HuH-7.5 (cell line): ENCODE results near the gene TMEM221.

Experiments used
- DNase-seq: peaks from one replicate; pipeline ENCODE4 v3.0.0; 2011; ENCODE audit warnings: low spot score

TMEM221 gene

DNA sequence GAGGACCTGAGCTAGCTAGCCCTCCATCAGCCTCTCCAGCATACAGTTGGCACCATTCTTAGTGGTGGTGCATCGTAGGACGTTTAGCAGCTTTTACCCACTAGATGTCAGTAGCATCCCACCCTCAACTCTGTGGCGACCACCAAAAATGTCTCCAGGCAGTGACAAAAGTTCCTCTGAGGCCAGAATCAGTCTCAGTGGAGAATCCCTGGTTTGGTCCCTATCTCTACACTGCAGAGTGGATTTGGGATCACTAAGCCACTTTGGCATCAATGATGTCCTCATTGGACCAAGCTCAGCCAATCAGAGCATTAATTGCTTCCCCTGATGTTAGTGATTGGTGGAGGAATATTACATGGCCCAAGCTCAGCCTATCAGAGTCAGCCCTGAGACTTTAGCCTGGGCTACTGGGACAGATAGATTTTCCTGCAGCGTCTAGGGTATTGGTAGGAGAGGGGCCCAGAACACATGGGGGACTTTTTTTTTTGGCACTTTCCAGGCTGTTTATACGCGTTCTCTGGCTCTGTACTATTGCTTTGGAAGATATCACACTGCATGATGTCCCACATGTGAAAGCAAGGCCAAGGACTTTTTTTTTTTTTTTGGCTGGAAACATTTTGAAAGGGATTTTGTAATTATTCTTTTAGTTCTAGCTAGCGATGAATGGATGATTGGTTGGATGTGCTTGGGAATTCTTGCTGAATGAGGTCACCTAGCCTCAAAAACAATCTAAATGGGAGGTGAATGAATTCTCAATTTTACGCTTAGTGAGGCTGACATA is 7.0 kb downstream of the TMEM221 start:
- DNase-seq, result peak; percentile 47

DNA sequence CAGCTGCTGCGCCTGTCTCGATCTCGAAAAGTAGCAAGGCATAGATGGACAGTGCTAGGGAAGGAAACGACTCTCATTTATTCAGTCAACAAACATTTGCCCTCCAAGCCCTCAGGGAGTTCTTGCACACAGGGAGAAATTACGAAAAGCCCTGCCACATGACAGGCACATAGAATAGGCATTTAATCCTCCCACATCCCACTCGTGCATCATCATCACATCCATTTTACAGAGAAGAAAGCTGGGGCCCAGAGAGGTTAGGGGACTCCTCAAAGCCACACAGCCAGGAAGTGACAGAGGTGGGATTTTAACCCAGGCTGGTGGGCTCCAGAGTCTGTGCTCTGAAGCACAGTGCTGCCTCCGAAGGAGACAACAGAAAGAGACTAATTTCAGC is 11.6 kb downstream of the TMEM221 start:
- no peak for DNase-seq

DNA sequence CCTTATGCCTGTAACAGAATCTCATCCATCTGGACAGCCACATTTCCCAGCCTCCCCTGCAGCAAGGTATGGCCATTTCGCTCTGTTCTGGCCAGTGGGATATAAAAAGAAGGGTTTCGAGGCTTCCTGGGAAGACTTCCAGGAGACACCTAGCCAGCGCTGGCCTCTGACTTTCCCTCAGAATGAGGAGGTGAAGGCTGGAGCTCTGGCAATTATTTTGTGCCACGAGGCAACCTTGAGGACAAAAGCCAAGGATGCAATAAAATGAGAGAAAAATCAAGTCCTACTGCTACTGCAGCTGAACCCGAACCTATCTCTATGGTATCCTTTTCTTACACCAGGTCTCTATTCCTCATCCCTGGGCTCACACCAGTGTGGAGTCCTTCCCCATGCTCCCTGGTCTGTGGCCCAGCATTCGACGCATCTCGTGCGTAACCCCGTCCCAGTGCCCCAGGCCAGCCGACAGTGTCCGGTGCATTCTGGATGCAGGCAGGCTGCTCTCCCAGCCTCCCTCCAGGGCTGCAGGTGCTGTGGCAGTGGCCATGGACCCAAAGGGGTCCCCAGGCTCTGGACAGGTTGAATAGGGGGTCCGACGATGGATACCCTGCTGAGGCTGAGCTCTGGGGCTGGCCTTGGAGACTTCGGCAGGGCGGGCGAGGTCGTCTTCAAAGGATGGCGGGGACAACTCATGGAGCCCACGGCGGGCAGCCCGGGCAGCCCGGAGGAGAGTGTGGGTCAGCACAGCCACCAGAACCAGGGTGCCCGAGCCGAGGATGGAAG is 12.2 kb downstream of the TMEM221 start:
- DNase-seq, result no peak

DNA sequence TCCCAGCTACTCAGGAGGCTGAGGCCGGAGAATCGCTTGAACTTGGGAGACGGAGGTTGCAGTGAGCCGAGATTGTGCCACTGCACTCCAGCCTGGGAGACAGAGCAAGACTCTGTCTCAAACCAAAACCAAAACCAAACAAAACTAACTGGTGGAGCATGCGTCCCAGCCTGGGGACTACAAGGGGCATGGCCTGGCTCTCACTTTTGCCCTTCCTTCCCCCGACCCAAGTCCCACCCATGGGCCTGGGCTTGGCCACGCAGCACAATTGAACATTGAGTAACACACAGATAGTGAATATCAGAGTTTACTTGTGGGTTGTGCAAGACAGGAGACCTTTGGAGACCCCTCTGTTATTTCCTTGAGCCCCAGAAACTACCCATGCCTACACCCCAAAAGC is 13.2 kb downstream of the TMEM221 start:
- no peak for DNase-seq

DNA sequence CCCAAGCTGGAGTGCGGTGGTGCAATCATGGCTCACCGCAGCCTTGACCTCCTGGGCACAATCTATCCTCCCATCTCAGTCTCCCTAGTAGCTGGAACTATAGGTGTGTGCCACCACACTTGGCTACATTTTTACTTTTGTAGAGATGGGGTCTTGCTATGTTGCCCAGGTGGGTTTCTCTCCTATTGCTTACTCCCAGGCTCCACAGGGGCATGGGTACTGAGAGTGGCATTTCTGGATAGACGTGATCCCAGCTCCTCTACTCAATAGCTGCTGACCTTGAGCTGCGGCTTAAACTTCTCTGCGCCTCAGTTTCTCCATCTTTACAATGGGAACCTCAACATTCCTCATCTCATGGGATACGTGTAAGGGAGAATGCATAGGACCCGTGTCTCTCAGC is 17.1 kb downstream of the TMEM221 start:
- DNase-seq, result no peak

DNA sequence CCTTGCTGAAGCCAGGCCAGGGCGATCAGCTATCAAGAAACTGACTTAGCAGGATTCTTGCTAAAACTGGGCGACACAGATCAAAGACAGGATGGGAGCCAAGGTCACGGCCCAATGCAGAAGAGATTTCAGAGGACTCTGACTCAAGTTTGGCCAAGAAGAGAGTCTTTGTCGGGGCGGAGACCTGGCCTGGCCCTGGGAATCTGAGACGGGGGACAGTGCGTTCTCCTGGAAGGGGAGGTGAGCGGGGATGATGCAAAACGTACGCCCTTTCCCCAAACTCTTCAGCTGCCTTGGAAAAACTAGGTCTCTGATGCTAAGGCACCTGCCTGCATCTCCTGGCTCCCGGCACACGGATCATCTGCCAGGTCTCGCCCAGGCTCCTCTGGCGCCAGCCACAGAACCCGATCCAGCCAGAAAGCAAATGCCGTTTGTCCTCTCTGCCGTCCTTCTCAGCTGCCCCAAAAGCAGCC is 18.8 kb downstream of the TMEM221 start:
- no peak for DNase-seq

DNA sequence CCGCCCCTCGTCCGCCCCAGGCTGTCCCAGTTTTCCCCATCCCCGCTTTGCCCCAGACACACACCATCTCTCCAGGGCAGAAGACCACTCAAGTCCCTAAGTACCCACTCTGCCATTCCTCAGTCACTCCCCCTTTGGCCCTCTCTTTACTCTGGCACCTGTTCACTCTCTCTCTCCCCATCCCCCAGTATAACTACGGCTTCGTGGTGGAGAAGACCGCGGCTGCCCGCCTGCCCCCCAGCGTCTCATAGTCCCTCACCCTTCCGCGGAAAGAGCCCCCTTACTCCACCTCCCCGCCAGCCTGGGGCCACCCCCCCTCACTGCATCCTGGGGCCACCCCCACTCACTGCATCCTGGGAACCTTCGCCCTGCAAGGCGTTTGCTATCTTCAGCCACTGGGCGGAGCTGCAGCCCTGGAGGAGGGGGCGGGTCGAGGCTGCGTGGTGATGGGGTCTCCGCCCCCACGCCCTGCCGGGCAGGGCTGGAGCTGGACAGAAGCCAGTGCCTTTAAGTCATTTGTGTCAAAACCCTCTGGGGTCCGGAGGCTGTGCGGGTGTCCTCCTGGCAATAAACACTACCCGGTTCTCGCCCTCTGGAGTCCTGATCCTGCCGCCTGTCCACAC is 23.6 kb downstream of the TMEM221 start:
- no peak for DNase-seq

DNA sequence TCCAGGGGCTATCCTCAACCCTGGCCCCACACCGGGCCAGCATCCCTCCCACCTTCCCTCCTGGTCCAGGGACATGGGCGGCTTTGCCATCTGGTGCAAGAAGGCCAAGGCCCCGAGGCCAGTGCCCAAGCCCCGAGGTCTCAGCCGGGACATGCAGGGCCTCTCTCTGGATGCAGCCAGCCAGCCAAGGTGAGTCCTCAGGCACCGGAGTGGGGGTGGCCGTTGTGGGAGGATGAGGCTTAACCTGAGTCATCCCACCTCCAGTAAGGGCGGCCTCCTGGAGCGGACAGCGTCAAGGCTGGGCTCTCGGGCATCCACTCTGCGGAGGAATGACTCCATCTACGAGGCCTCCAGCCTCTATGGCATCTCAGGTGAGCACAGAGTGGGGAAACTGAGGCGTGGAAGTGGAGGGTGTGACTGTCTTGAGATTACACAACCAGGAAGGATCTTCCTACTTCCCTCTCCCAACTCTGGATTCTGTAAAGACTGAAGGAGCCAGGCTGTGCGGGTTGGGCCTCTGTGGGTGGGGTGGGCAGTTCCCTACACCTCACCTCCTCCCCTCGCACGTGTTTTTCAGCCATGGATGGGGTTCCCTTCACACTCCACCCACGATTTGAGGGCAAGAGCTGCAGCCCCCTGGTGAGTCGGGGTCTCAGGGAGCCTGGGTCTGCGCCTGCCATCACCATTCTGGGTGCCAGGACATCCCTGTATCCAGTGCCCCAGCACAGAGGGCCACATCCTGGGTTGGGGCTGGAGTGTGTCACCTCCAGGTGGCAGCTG is 24.8 kb downstream of the TMEM221 start:
- no peak for DNase-seq

DNA sequence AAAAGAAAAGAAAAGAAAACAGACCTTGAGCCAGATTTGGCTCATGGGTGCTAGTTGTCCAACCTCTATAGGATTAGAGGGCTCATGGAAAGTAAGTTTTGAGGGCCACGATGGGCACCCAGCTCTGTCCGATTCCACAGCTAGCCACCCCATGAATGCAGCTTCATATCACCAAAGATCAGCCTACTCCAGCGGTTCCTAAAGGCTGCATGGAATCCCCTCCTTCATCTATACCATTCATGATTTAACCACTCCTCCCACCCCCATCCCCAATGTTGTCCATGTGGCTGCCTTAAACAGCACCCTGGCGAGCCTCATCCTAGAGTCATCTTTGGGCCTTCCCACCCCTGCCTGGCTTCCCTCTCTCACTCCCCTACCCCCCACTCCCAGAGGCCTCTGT is 26.5 kb downstream of the TMEM221 start:
- no peak for DNase-seq

DNA sequence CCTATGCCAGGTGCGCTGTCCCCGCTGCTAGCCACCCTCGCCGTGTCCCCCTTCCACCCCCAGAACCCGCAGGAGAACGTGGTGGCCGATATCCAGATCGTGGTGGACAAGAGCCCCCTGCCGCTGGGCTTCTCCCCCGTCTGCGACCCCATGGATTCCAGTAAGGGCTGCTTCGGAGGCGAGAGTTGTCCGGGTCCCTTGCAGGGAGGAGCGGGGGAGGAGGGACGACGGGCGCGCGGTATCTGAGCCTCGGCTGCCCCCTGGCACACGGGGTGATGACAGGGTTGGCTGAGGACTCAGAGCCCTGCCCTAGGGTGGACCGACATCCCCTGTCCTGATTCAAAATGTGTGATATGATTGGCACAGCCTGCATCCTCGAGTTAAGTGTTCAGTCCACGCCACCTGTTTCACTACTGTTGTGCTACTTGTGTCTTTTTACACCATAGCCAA is 28.0 kb downstream of the TMEM221 start:
- DNase-seq, result no peak

DNA sequence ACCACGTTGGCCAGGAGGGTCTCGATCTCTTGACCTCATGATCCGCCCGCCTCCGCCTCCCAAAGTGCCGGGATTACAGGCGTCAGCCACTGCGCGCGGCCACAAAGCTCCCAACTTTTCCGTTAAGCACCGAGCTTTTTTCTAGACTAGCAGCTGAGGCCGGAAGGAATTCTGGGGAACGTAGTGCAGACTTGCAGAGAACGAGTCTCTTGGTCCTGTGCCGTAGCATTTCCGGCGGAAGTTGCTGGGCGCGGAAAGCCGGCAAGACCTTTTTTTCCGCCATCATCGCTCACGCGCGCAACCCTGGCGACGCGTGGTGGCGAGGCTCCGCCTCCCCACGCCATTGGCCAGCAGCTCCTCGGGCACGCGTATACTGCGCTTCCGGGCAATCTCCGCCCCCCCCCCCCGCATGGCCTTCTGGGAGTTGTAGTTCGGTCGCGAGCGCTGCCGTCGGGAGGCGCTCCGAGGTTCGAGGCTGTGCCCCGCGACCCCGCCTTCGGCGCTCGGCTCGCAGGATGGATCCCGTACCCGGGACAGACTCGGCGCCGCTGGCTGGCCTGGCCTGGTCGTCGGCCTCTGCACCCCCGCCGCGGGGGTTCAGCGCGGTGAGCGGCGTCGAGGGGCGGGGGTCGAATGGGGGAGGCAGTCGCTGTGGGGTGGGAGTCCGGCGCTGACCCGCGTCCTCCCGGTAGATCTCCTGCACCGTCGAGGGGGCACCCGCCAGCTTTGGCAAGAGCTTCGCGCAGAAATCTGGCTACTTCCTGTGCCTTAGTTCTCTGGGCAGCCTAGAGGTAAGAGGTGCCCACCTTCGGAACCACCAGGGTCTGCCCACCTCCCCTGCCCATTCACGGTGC is 28.6 kb downstream of the TMEM221 start, which contains the start of gene MVB12A:
Gene MVB12A (plus strand): TSS at position 427 of the 854 bp plus-strand sequence. CDS start 89 bp downstream, at position 516.
- DNase-seq, result peak; percentile 96

DNA sequence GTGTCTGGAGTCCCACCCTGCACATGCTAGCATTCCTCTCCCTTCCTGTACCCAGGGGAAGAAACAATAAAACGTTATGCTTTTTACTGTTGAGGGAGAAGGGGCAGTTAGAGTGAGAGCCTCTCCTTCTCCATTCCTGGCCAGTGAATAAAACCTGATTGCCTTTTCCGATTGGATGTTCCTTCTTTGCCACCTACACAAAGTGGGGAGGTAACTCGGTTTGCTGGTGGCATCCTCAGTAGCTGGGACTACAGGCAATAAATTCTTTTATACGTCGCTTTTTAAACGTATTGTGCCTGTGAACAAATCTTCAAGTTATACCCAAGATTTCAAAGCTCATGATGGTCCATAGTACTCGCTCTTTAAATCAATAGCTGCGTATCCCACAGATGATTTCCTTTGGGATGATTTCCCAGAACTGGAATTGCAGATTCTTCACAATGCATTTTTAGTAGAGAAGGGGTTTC is 29.3 kb downstream of the TMEM221 start:
- DNase-seq, result no peak

DNA sequence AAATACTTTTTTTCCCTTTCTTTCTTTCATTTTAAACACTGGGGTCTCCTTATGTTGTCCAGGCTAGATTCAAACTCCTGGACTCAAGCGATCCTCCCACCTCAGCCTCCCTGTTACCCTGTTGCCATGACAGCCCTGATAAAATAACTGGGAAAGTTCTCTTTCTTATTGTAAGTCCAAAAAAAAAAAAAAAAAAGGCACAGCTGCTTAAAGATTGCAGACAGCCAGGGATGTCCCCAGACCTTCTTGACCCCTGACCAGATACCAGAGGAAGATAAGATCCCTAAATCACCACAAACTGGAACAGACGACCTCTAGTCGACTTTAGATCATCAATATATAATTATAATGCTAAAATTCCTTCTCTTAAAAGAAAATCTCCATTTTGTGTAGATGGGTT is 29.8 kb downstream of the TMEM221 start:
- no peak for DNase-seq

DNA sequence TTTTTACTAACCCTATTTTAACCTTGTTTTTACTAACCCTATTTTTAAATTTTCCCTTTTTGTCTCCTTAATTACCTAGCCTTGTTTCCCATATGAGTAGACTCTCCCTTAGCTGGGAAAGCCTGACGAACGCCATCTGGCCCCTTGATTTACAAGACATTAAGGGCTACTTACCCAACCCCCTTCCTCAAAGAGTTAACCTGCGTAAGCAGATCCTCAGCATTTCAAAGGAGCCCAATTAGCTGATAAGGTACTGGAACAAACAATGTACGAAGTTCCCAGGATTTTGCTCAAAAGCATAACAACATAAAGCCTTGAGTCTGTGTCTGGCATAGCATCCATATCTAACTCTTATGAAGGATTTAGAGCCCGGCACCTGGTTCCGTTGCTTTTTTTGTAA is 33.3 kb downstream of the TMEM221 start:
- DNase-seq, result no peak

DNA sequence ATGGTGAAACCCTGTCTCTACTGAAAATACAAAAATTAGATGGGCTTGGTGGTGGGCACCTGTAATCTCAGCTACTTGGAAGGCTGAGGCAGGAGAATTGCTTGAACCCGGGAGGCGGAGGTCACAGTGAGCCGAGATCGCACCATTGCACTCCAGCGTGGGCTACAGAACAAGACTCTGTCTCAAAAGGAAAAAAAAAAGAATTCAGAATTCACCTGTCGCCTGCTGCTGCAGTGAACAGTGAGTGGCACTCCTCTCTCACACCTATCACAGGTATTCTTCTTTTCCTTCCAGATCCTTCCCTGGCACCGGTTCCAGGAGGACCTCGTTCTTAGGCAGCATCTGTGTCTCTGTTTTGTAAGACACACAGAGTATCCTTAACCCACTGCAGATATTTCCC is 34.4 kb downstream of the TMEM221 start:
- DNase-seq, result no peak

DNA sequence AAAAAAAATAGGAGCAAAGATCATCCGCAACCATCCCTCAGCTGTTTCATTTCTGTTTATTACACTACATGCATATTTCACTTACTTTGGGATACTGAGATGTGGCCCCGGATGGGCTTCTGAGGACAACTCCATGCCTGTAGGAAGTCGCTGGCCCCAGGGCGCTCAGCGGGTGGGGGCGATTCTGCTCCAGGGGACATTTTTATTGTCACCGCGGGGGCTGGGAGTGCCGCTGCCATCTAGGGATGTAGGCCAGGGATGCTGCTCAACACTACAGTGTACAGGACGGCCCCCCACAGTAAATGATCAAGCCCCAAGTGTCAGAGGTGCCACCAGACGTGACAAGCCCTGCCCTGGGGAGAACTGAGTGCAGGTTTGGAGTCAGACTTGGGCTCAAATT is 36.7 kb downstream of the TMEM221 start:
- DNase-seq, result no peak

DNA sequence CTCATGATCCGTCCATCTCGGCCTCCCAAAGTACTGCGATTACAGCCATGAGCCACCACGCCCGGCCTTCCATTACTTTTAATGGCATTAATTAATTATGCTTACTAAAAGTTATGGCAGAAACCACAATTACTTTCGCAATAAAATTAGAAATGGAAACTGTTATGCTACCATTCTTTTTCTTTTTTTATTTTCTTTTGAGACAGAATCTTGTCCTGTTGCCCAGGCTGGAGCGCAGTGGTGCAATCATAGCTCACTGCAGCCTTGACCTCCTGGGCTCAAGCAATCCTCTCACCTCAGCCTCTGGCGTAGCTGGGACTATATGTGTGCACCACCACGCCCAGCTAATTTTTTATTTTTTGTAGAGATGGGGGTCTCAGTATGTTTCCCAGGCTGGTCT is 38.5 kb downstream of the TMEM221 start:
- DNase-seq, result no peak

DNA sequence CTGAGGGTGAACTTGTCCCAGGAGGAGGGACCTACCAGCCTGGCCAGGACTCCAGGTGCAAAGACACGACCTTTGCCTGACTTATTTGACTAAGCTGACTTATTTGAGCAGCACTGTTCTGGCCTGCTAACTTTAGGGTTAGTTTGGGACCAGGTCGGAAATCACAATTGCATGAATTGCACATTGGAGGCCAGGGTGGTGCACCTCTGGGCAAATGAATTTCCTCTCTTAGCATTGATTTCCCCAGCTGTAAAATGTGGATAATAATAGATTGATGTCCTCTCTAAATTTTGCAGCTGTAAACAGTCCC is 41.6 kb downstream of the TMEM221 start:
- no peak for DNase-seq

DNA sequence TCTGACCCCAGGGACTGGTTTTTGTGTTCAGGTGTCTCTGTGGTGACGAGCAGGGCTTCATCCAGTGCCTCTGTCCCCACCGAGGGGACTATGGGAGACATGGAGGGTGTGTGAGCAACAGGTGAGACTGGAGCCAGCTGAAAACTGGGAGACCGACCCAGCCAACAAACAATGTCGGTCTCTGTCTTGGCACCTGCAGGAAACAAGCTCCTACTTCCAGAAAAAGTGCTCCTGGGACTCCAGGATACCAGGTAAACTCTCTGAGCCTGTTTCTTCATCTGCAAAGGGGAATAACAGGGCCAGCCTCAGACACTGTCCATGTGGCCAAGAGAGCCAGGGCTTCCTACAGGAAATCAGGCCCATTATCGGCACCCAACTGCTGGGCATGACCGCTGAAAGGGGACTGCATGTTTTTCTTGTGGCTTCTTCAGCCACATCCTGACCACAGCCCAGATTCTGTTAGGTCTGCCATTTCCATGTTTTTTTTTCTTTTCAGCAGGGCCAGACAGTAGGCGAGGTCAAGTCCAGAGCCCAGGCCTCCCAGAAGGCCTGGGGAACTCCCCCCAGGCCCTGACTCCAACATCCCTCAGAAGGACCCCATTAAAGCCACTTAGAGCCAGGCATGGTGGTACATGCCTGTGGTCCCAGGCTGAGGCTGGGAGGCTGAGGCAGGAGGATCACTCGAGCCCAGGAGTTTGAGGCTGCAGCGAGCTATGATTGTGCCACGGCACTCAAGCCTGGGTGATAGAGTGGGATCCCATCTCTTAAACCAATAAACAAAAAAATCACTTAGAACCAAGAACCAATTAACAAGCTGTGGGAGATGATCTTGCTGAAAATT is 42.2 kb downstream of the TMEM221 start:
- DNase-seq, result no peak
